ENCODE data around the gene TARS1. TPM values are rescaled to one million over a fixed set of nuclear protein-coding genes. Genes with fewer than 3 reads are reported as not detected.

TARS1 gene
- total RNA-seq, 1 experiment from 2014 or later = 304 TPM

- DNase-seq (ENCODE audit: low spot score) = peak; percentile 29
- POLR2A ChIA-PET = no interaction called here
- H3K27ac Mint-ChIP-seq = peak overlapping the region; percentile 87
- H3K36me3 Mint-ChIP-seq = peaks cover 19% of the 10 kb centered on the region
- no peak overlapping the region; the same call in 1 of the 2 replicates for H3K4me3 Mint-ChIP-seq
- CTCF ChIA-PET = no interaction called here
- H3K27me3 Mint-ChIP-seq (ENCODE audit: low read depth) = peaks cover 9% of the 10 kb centered on the region
- TF ChIP-seq, protein P1, sequence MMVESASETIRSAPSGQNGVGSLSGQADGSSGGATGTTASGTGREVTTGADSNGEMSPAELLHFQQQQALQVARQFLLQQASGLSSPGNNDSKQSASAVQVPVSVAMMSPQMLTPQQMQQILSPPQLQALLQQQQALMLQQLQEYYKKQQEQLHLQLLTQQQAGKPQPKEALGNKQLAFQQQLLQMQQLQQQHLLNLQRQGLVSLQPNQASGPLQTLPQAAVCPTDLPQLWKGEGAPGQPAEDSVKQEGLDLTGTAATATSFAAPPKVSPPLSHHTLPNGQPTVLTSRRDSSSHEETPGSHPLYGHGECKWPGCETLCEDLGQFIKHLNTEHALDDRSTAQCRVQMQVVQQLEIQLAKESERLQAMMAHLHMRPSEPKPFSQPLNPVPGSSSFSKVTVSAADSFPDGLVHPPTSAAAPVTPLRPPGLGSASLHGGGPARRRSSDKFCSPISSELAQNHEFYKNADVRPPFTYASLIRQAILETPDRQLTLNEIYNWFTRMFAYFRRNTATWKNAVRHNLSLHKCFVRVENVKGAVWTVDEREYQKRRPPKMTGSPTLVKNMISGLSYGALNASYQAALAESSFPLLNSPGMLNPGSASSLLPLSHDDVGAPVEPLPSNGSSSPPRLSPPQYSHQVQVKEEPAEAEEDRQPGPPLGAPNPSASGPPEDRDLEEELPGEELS (CRISPR knock-in tag; IDR thresholded peaks at IDR 0.05) = peak; percentile 51; the same call in 1 of the 2 replicates
- TF ChIP-seq CREM (CRISPR knock-in tag; IDR thresholded peaks at IDR 0.05) = no peak
- 0 out of 2 replicates have a peak, but pooled peaks have one; percentile 19 for TF ChIP-seq FOXK1 (CRISPR knock-in tag; IDR thresholded peaks at IDR 0.05)
- no peak for TF ChIP-seq TCF7 (CRISPR knock-in tag; IDR thresholded peaks at IDR 0.05; ENCODE audit: low read depth)
- no peak for TF ChIP-seq MLX (CRISPR knock-in tag; IDR thresholded peaks at IDR 0.05)
- TF ChIP-seq, protein P2, sequence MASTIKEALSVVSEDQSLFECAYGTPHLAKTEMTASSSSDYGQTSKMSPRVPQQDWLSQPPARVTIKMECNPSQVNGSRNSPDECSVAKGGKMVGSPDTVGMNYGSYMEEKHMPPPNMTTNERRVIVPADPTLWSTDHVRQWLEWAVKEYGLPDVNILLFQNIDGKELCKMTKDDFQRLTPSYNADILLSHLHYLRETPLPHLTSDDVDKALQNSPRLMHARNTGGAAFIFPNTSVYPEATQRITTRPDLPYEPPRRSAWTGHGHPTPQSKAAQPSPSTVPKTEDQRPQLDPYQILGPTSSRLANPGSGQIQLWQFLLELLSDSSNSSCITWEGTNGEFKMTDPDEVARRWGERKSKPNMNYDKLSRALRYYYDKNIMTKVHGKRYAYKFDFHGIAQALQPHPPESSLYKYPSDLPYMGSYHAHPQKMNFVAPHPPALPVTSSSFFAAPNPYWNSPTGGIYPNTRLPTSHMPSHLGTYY (CRISPR knock-in tag; IDR thresholded peaks at IDR 0.05) = no peak
- TF ChIP-seq ZNF423 (CRISPR knock-in tag; IDR thresholded peaks at IDR 0.05) = peak; percentile 87
- TF ChIP-seq, protein P3, sequence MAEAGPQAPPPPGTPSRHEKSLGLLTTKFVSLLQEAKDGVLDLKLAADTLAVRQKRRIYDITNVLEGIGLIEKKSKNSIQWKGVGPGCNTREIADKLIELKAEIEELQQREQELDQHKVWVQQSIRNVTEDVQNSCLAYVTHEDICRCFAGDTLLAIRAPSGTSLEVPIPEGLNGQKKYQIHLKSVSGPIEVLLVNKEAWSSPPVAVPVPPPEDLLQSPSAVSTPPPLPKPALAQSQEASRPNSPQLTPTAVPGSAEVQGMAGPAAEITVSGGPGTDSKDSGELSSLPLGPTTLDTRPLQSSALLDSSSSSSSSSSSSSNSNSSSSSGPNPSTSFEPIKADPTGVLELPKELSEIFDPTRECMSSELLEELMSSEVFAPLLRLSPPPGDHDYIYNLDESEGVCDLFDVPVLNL (CRISPR knock-in tag; IDR thresholded peaks at IDR 0.05; ENCODE audit: borderline replicate concordance, low read depth) = no peak
- no peak; the same call in 1 of the 2 replicates for TF ChIP-seq SMAD3 (CRISPR knock-in tag; IDR thresholded peaks at IDR 0.05; ENCODE audit: borderline replicate concordance)
- peak; percentile 83 for TF ChIP-seq ETV6 (CRISPR knock-in tag; IDR thresholded peaks at IDR 0.05)
- TF ChIP-seq, protein P4, sequence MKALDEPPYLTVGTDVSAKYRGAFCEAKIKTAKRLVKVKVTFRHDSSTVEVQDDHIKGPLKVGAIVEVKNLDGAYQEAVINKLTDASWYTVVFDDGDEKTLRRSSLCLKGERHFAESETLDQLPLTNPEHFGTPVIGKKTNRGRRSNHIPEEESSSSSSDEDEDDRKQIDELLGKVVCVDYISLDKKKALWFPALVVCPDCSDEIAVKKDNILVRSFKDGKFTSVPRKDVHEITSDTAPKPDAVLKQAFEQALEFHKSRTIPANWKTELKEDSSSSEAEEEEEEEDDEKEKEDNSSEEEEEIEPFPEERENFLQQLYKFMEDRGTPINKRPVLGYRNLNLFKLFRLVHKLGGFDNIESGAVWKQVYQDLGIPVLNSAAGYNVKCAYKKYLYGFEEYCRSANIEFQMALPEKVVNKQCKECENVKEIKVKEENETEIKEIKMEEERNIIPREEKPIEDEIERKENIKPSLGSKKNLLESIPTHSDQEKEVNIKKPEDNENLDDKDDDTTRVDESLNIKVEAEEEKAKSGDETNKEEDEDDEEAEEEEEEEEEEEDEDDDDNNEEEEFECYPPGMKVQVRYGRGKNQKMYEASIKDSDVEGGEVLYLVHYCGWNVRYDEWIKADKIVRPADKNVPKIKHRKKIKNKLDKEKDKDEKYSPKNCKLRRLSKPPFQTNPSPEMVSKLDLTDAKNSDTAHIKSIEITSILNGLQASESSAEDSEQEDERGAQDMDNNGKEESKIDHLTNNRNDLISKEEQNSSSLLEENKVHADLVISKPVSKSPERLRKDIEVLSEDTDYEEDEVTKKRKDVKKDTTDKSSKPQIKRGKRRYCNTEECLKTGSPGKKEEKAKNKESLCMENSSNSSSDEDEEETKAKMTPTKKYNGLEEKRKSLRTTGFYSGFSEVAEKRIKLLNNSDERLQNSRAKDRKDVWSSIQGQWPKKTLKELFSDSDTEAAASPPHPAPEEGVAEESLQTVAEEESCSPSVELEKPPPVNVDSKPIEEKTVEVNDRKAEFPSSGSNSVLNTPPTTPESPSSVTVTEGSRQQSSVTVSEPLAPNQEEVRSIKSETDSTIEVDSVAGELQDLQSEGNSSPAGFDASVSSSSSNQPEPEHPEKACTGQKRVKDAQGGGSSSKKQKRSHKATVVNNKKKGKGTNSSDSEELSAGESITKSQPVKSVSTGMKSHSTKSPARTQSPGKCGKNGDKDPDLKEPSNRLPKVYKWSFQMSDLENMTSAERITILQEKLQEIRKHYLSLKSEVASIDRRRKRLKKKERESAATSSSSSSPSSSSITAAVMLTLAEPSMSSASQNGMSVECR (CRISPR knock-in tag; IDR thresholded peaks at IDR 0.05; ENCODE audit: borderline replicate concordance) = no peak
- TF ChIP-seq, protein P5, sequence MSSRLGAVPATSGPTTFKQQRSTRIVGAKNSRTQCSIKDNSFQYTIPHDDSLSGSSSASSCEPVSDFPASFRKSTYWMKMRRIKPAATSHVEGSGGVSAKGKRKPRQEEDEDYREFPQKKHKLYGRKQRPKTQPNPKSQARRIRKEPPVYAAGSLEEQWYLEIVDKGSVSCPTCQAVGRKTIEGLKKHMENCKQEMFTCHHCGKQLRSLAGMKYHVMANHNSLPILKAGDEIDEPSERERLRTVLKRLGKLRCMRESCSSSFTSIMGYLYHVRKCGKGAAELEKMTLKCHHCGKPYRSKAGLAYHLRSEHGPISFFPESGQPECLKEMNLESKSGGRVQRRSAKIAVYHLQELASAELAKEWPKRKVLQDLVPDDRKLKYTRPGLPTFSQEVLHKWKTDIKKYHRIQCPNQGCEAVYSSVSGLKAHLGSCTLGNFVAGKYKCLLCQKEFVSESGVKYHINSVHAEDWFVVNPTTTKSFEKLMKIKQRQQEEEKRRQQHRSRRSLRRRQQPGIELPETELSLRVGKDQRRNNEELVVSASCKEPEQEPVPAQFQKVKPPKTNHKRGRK (CRISPR knock-in tag; IDR thresholded peaks at IDR 0.05; ENCODE audit: borderline replicate concordance) = no peak
- no peak for TF ChIP-seq GRHL2 (CRISPR knock-in tag; IDR thresholded peaks at IDR 0.05; ENCODE audit: insufficient replicate concordance, severe bottlenecking)
- no peak for TF ChIP-seq HMGA2 (CRISPR knock-in tag; IDR thresholded peaks at IDR 0.05)
- TF ChIP-seq, protein P6, sequence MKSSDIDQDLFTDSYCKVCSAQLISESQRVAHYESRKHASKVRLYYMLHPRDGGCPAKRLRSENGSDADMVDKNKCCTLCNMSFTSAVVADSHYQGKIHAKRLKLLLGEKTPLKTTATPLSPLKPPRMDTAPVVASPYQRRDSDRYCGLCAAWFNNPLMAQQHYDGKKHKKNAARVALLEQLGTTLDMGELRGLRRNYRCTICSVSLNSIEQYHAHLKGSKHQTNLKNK (CRISPR knock-in tag; IDR thresholded peaks at IDR 0.05) = peak; percentile 72; the same call in 1 of the 2 replicates
- no peaks in the 10 kb centered on the region for H3K9me3 Mint-ChIP-seq
- peak; percentile 86 for ATAC-seq
- peaks cover 56% of the 10 kb centered on the region for H3K4me1 Mint-ChIP-seq
Measured at GRCh38 chr5:33482335-33482734, 41.6 kb downstream of the TARS1 start.

Data from WTC11 (cell line).